Uterus (tissue), 4 donors: ENCODE measurements around the gene HSBP1. TPM values are rescaled to one million over a fixed set of nuclear protein-coding genes. Genes with fewer than 3 reads are reported as not detected.

Source experiments
- DNase-seq, 2 donors: peaks; one replicate each; pipeline ENCODE4 v3.0.0-alpha.2; 2019 to 2020
- H3K27ac ChIP-seq, 2 donors: fragments of 200-600 bp; sonication (generic); 1 replicate in 1 of 2; 2 replicates in 1 of 2; pipeline ENCODE4 v1.5.1; 2016 to 2018
- H3K27me3 ChIP-seq, 2 donors: fragments of 200-600 bp; sonication (generic); one replicate each; pipeline ENCODE4 v1.5.1; 2018 to 2019; ENCODE audit warnings: control low read depth in 1 of 2
- H3K36me3 ChIP-seq, 2 donors: fragments of 200-600 bp; sonication (generic); one replicate each; pipeline ENCODE4 v1.5.1; 2019; ENCODE audit warnings: control low read depth in 1 of 2
- H3K4me1 ChIP-seq, 2 donors: fragments of 200-600 bp; sonication (generic); one replicate each; pipeline ENCODE4 v1.5.1; 2018 to 2019; ENCODE audit warnings: control low read depth in 1 of 2
- H3K4me3 ChIP-seq, 2 donors: fragments of 200-600 bp; sonication (generic); 1 replicate in 1 of 2; 2 replicates in 1 of 2; pipeline ENCODE4 v1.5.1; 2018 to 2019; ENCODE audit warnings: mild to moderate bottlenecking in 1 of 2
- H3K9me3 ChIP-seq, 2 donors: fragments of 200-600 bp; sonication (generic); one replicate each; pipeline ENCODE4 v1.5.1; 2019; ENCODE audit warnings: control low read depth in 1 of 2
- CTCF ChIP-seq, 4 experiments: fragments of 200-600 bp in 2 of 4; fragments of 450-650 bp in 2 of 4; sonication (generic) in 2 of 4; IDR thresholded peaks; one replicate each; pipeline ENCODE4 v1.5.1; 2016 to 2019; ENCODE audit warnings: antibody characterized with exemption in 4 of 4, mild to moderate bottlenecking in 2 of 4, moderate library complexity in 1 of 4
- POLR2A ChIP-seq, 2 donors: fragments of 450-650 bp; IDR thresholded peaks; one replicate each; pipeline ENCODE4 v1.6.1; 2016; ENCODE audit warnings: antibody characterized with exemption in 2 of 2, mild to moderate bottlenecking in 1 of 2, moderate library complexity in 1 of 2
- intact Hi-C: fragments of 100-400 bp; cut with DNase I; formaldehyde crosslinking; loops from one replicate; pipeline ENCODE4 v1.15.1; 2023; ENCODE audit warnings: low total_unique reads
- total RNA-seq, 4 donors: library from RNA; depleted of rRNA in 3 of 4; stranded (reverse); fragments of >200 nt in 3 of 4; gene quantifications; one replicate each; pipeline versions ENCODE4 v1.1.0 to v1.2.4, GENCODE V29; 2014 to 2023
- donor health status: DM: yes; HTN: yes; CAD: no.

The HSBP1 gene
- total RNA-seq, 4 donors from 2014 or later: 6.1 to 70.5 (median 19.9) TPM

GRCh38 chr16:83830769-83831455, 23.1 kb downstream of the HSBP1 start:
- Histone ChIP-seq H3K9me3 (no peaks in the 10 kb centered on the region), H3K27ac (no peak overlapping the region), H3K36me3 (no peaks in the 10 kb centered on the region), H3K4me1 (no peaks in the 10 kb centered on the region), H3K27me3 (no peaks in the 10 kb centered on the region), H3K4me3 (no peak overlapping the region)
- no peak for DNase-seq
- TF ChIP-seq POLR2A (IDR thresholded peaks at IDR 0.05) (no peak), CTCF (IDR thresholded peaks at IDR 0.05) (no peak)
- intact Hi-C loops: no loop called here

DNA sequence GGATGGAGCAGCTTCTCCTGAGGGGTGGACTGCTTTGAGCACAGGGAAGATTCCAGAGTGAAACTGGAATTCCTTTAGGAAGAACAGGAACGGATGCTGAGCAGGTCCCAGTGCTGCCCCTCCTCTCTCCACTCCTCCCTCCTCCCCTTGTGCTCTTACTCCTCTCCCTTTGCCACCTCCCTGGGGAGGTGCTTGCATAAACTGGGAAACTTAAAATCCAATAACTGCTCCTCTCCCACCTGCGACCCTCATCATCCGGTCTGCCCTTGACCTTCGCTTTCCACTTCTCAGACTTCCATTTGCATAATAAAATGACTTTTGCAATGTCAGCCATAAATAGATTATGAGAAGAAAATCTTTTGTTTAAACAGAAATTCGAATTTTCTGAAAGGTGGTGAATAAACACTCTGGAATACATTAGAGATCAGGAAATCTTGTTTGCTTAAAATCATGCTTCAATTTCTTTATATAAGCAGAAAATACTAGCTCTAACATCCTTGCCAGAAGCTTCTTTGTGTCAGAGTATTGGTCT, 23.7 kb downstream of the HSBP1 start:
- intact Hi-C loops: no loop called here
- no peaks in the 10 kb centered on the region for H3K4me1 ChIP-seq
- H3K27me3 ChIP-seq: no peaks in the 10 kb centered on the region
- no peak for DNase-seq
- no peak overlapping the region for H3K4me3 ChIP-seq
- no peak for TF ChIP-seq CTCF (IDR thresholded peaks at IDR 0.05)
- no peak for TF ChIP-seq POLR2A (IDR thresholded peaks at IDR 0.05)
- no peaks in the 10 kb centered on the region for H3K9me3 ChIP-seq
- no peaks in the 10 kb centered on the region for H3K36me3 ChIP-seq
- no peak overlapping the region for H3K27ac ChIP-seq

GRCh38 chr16:83833921-83834320, 26.1 kb downstream of the HSBP1 start:
- intact Hi-C loops: no loop called here
- H3K4me3 ChIP-seq: no peak overlapping the region
- no peak overlapping the region for H3K27ac ChIP-seq
- no peaks in the 10 kb centered on the region for H3K4me1 ChIP-seq
- H3K27me3 ChIP-seq: no peaks in the 10 kb centered on the region
- DNase-seq: no peak
- TF ChIP-seq CTCF (IDR thresholded peaks at IDR 0.05) (no peak), POLR2A (IDR thresholded peaks at IDR 0.05) (no peak)
- no peaks in the 10 kb centered on the region for H3K9me3 ChIP-seq
- H3K36me3 ChIP-seq: no peaks in the 10 kb centered on the region

GRCh38 chr16:83835586-83836566, 28.1 kb downstream of the HSBP1 start:
- Histone ChIP-seq H3K9me3 (no peaks in the 10 kb centered on the region), H3K27ac (no peak overlapping the region), H3K36me3 (no peaks in the 10 kb centered on the region), H3K4me3 (no peak overlapping the region), H3K4me1 (no peaks in the 10 kb centered on the region), H3K27me3 (no peaks in the 10 kb centered on the region)
- intact Hi-C loops: no loop called here
- TF ChIP-seq POLR2A (IDR thresholded peaks at IDR 0.05) (no peak), CTCF (IDR thresholded peaks at IDR 0.05) (no peak)
- DNase-seq: no peak

DNA sequence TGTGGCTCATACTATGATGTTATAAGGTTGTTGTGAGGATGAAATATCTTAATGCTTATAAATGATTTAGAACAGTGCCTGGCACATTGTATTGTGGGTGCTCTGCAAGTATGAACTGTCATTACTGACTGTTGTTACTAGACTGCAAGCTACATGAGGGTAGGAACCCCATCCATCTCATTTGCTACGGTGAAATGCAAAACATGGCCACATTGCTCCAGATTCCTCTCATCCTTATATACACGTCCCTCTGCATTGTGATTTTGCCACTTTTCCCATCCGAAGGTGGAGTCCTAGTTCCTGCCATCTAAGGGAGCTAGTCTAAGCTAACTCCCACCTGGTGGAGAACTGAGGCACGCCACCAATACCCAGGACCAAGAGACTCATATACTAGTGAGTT, 29.8 kb downstream of the HSBP1 start:
- TF ChIP-seq POLR2A (IDR thresholded peaks at IDR 0.05) (no peak), CTCF (IDR thresholded peaks at IDR 0.05) (no peak)
- intact Hi-C loops: no loop called here
- Histone ChIP-seq H3K36me3 (no peaks in the 10 kb centered on the region), H3K4me3 (no peak overlapping the region), H3K27me3 (no peaks in the 10 kb centered on the region), H3K27ac (no peak overlapping the region), H3K9me3 (no peaks in the 10 kb centered on the region), H3K4me1 (no peaks in the 10 kb centered on the region)
- no peak for DNase-seq
